BJ (cell line): ENCODE data around the gene GPR12. TPM values are rescaled to one million over a fixed set of nuclear protein-coding genes. Genes with fewer than 3 reads are reported as not detected.

Source experiments
- CTCF ChIA-PET: fragments of 350-600 bp; formaldehyde crosslinking; extraction: SDS; loops from one replicate; lab custom pipeline; 2021; ENCODE audit warnings: antibody characterized with exemption, inconsistent platforms; lab: Yijun Ruan, JAX
- POLR2A ChIA-PET: fragments of 300-600 bp; sonication (Branson Sonifier 250); formaldehyde crosslinking; extraction: SDS; loops from one replicate; lab custom pipeline; 2021; ENCODE audit warnings: antibody characterized with exemption; lab: Charles Lee
- DNase-seq: peaks from one replicate; pipeline ENCODE4 v3.0.0-alpha.2; 2011; ENCODE audit warnings: low read depth
- H3K27me3 ChIP-seq: 2 replicates; pipeline ENCODE4 v1.6.0; 2011; ENCODE audit warnings: low read length; ENCODE audit not compliant: control insufficient read depth, insufficient read depth
- H3K36me3 ChIP-seq: 2 replicates; pipeline ENCODE4 v1.5.1; 2011; ENCODE audit warnings: low read length; ENCODE audit not compliant: control insufficient read depth, insufficient read depth
- H3K4me3 ChIP-seq: 2 replicates; pipeline ENCODE4 v1.5.1; 2011; ENCODE audit warnings: low read depth, mild to moderate bottlenecking, control low read depth, low read length
- polyA plus RNA-seq: library from polyadenylated mRNA; depleted of rRNA; stranded (reverse); fragments of >200 nt; gene quantifications from 2 replicates; pipeline ENCODE4 v1.2.3, GENCODE V29; 2011
- TF ChIP-seq, protein P1 (sequence below): IDR thresholded peaks from 2 replicates; pipeline ENCODE4 v1.5.1; 2011; ENCODE audit warnings: low read depth, mild to moderate bottlenecking, control low read depth, inconsistent platforms, low read length, moderate library complexity; ENCODE audit not compliant: insufficient read depth

Gene GPR12
- polyA plus RNA-seq, 1 experiment, result not detected

DNA sequence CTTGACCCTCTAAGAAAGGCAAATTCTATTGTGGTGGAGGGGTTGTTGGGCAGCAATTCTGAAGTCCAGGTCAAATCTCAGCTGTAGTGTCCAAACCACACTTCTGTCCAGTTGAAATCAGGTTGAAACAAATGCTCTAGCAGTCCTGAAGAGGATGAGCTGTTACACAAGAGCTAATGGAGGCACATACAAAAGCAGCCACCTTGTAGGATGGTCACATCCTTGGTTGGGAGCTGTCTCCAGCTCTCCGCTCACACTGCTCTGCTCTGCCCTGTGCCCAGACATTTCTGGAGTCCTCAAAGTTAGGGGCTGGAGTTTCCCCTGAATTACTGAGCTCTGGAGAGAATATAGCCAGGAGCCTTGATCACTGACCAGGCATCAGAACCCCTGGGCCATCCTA is 47.2 kb downstream of the GPR12 start:
- POLR2A ChIA-PET, result interaction anchor here (0.6 kb wide), 1 partner anchor 9 kb away, joined by 3 read pairs; no protein-coding TSS in a partner anchor
- Histone ChIP-seq H3K27me3 (no peaks in the 10 kb centered on the region), H3K36me3 (no peaks in the 10 kb centered on the region), H3K4me3 (no peak overlapping the region)
- TF ChIP-seq, protein P1, sequence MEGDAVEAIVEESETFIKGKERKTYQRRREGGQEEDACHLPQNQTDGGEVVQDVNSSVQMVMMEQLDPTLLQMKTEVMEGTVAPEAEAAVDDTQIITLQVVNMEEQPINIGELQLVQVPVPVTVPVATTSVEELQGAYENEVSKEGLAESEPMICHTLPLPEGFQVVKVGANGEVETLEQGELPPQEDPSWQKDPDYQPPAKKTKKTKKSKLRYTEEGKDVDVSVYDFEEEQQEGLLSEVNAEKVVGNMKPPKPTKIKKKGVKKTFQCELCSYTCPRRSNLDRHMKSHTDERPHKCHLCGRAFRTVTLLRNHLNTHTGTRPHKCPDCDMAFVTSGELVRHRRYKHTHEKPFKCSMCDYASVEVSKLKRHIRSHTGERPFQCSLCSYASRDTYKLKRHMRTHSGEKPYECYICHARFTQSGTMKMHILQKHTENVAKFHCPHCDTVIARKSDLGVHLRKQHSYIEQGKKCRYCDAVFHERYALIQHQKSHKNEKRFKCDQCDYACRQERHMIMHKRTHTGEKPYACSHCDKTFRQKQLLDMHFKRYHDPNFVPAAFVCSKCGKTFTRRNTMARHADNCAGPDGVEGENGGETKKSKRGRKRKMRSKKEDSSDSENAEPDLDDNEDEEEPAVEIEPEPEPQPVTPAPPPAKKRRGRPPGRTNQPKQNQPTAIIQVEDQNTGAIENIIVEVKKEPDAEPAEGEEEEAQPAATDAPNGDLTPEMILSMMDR, result no peak
- no peak for DNase-seq
- CTCF ChIA-PET, result interaction anchor here (0.9 kb wide), 1 partner anchor 528 kb away, joined by 3 read pairs; no protein-coding TSS in a partner anchor

DNA sequence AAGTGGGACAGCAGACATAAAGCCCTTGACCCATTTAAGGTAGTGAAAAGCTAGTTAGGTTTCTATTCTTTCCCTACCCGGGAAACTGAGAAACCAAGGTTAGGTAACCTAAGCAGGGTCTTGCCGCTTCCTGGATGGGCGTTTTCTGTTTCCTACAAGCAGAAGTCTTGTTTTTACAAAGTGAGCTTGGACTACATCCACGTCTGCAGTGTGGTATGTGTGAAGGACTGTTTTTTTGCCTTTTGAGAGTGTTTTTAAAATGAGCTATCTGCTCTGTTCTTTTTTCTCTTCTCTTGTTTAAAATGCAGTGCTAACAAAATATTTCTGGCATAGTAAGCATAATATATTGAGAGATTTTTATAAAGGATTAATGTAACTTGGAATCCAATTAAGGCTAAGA is 49.4 kb downstream of the GPR12 start:
- Histone ChIP-seq H3K27me3 (peaks cover 2% of the 10 kb centered on the region; the same call in 1 of the 2 replicates), H3K4me3 (no peak overlapping the region), H3K36me3 (no peaks in the 10 kb centered on the region)
- ChIA-PET POLR2A (no interaction called here), CTCF (interaction anchor here (1.2 to 1.5 kb wide), 3 partner anchors 12 to 217 kb away, joined by 3 to 5 read pairs (median 3); no protein-coding TSS in a partner anchor)
- no peak for DNase-seq
- TF ChIP-seq, protein P1, result no peak

DNA sequence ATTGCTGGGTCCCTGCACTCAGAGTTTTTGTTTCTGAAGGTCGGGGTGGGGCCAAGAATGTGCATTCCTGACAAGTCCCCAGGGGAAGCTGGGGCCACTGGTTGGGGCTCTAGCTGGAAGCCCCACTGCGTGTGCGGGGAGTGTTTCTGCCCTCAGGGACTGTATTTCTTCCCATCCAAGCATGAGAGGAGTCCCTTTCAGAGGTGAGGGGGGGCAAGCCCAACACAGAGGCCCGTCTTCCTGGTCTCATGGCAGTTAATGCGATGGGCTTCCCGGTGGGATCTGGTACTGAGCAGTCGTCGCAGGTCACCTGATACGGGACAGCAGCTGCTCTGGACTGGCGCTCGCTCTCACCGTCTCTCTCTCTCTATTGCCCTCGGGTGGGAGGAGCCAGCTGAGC is 50.4 kb downstream of the GPR12 start:
- DNase-seq, result no peak
- CTCF ChIA-PET, result interaction anchor here (1.0 to 1.8 kb wide), 5 partner anchors 8 to 219 kb away, joined by 3 to 5 read pairs (median 3); no protein-coding TSS in a partner anchor
- no peak overlapping the region for H3K4me3 ChIP-seq
- TF ChIP-seq, protein P1, result no peak
- peaks cover 2% of the 10 kb centered on the region; the same call in 1 of the 2 replicates for H3K27me3 ChIP-seq
- POLR2A ChIA-PET, result no interaction called here
- H3K36me3 ChIP-seq, result no peaks in the 10 kb centered on the region

DNA sequence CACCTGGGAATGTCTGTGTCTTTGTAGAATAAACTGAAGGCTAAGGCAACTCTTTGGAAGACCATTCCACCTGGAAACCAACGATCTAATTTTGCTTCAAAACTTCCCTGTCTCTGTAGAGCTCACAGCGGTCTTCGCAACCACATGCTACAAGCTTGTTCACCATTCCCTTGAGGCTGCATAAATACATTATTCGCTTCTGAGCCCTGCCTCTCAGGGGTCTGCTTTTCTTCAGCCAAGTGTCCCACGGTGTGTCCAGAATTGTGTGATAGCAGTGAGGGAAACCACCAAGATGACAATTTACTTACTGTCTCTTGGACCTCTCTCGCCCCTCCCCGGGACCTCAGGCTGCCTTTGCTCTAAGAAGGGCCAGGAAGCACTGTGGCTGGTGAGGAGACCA is 51.1 kb downstream of the GPR12 start:
- CTCF ChIA-PET, result interaction anchor here (0.6 to 1.8 kb wide), 6 partner anchors 9 to 220 kb away, joined by 3 to 5 read pairs (median 4); no protein-coding TSS in a partner anchor

DNA sequence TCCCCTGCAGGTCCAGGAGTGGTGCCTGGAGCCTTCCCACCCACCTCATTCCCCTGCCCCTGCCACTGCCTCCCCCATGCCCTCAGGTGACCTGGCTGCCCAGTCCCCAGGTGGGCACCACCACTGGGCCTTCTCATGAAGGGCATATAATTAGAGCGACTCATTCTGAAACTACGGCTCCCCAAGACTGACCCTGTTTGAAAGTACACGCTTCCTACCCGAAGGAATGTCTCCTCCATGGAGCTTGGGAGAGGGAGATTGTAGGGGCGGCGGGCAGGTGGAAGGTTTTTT is 52.6 kb downstream of the GPR12 start:
- TF ChIP-seq, protein P1, result no peak
- ChIA-PET POLR2A (no interaction called here), CTCF (interaction anchor here (0.7 to 2.3 kb wide), 6 partner anchors 9 to 426 kb away, joined by 3 to 10 read pairs (median 5); no protein-coding TSS in a partner anchor)
- Histone ChIP-seq H3K27me3 (peaks cover 4% of the 10 kb centered on the region; the same call in 1 of the 2 replicates), H3K36me3 (no peaks in the 10 kb centered on the region), H3K4me3 (no peak overlapping the region)
- DNase-seq, result no peak

More for the DNA sequence above, 51.1 kb downstream of the GPR12 start:
- POLR2A ChIA-PET, result no interaction called here
- DNase-seq, result no peak
- Histone ChIP-seq H3K4me3 (no peak overlapping the region), H3K36me3 (no peaks in the 10 kb centered on the region), H3K27me3 (peaks cover 2% of the 10 kb centered on the region; the same call in 1 of the 2 replicates)
- TF ChIP-seq, protein P1, result no peak
